M059J (cell line): ENCODE data around the gene TLN1. TPM values are rescaled to one million over a fixed set of nuclear protein-coding genes. Genes with fewer than 3 reads are reported as not detected.

Source experiments
- total RNA-seq: library from RNA; depleted of rRNA; stranded (reverse); fragments of >200 nt; shearing (Covaris generic); gene quantifications from 2 replicates; pipeline ENCODE4 v1.2.3, GENCODE V29; 2014; rRNA removed

The TLN1 gene
- total RNA-seq, 1 experiment from 2014 or later: 215 TPM

Other genes starting within 250 kb of the TLN1 start
- 11.5 and 24.3 TPM in 2 replicates for gene RUSC2, start 242.1 kb downstream of the TLN1 start, total RNA-seq
- gene TESK1, start 126.9 kb downstream of the TLN1 start, total RNA-seq: 7.1 and 11.0 TPM in 2 replicates
- 0.05 and 4.1 TPM in 2 replicates for gene CD72, start 113.8 kb downstream of the TLN1 start, total RNA-seq
- gene SIT1, start 81.3 kb downstream of the TLN1 start, total RNA-seq: not detected in 2 replicates
- 4,274 and 18,093 TPM in 2 replicates for gene RMRP, start 74.2 kb downstream of the TLN1 start, total RNA-seq
- gene CCDC107, start 73.9 kb downstream of the TLN1 start, total RNA-seq: 4.5 and 7.3 TPM in 2 replicates
- 3.0 and 5.7 TPM in 2 replicates for gene ARHGEF39, start 67.0 kb downstream of the TLN1 start, total RNA-seq
- gene CA9, start 58.3 kb downstream of the TLN1 start, total RNA-seq: 38.2 and 67.0 TPM in 2 replicates
- gene TPM2, start 42.3 kb downstream of the TLN1 start, total RNA-seq: 7.0 and 12.1 TPM in 2 replicates
- gene CREB3, start 471 bp upstream of the TLN1 start, total RNA-seq: 133 and 168 TPM in 2 replicates
- 19.6 and 22.2 TPM in 2 replicates for gene GBA2, start 17.0 kb upstream of the TLN1 start, total RNA-seq
- gene RGP1, start 17.1 kb upstream of the TLN1 start, total RNA-seq: 17.5 and 22.4 TPM in 2 replicates
- gene MSMP, start 22.1 kb upstream of the TLN1 start, total RNA-seq: not detected in 2 replicates
- 4.4 and 7.6 TPM in 2 replicates for gene NPR2, start 59.4 kb upstream of the TLN1 start, total RNA-seq
- gene SPAG8, start 80.1 kb upstream of the TLN1 start, total RNA-seq: 0.86 and 2.3 TPM in 2 replicates
- 53.5 and 92.9 TPM in 2 replicates for gene HINT2, start 82.8 kb upstream of the TLN1 start, total RNA-seq
- gene FAM221B, start 96.5 kb upstream of the TLN1 start, total RNA-seq: not detected in 2 replicates
- gene TMEM8B, start 97.0 kb upstream of the TLN1 start, total RNA-seq: 1.9 and 4.2 TPM in 2 replicates
- gene OR13J1, start 138.2 kb upstream of the TLN1 start, total RNA-seq: not detected in 2 replicates
- 1.6 and 3.1 TPM in 2 replicates for gene HRCT1, start 174.0 kb upstream of the TLN1 start, total RNA-seq
- not detected in 2 replicates for gene SPAAR, start 177.3 kb upstream of the TLN1 start, total RNA-seq
- not detected in 2 replicates for gene OR2S2, start 226.0 kb upstream of the TLN1 start, total RNA-seq